AG09309 (cell line): ENCODE data around the gene SLC22A14.

ENCODE experiments used
- DNase-seq: peaks from one replicate; pipeline ENCODE4 v3.0.0-alpha.2; 2010; ENCODE audit warnings: low read depth
- H3K4me3 ChIP-seq: 2 replicates; pipeline ENCODE4 v1.5.1; 2011; ENCODE audit warnings: mild to moderate bottlenecking, low read depth, low read length, moderate library complexity; ENCODE audit not compliant: control insufficient read depth
- TF ChIP-seq, protein P1 (sequence below): IDR thresholded peaks from 2 replicates; pipeline ENCODE4 v1.5.1; 2011; ENCODE audit warnings: mild to moderate bottlenecking, low read depth, low read length, inconsistent platforms; ENCODE audit not compliant: insufficient read depth, control insufficient read depth; ENCODE audit errors: missing control alignments

The SLC22A14 gene

DNA sequence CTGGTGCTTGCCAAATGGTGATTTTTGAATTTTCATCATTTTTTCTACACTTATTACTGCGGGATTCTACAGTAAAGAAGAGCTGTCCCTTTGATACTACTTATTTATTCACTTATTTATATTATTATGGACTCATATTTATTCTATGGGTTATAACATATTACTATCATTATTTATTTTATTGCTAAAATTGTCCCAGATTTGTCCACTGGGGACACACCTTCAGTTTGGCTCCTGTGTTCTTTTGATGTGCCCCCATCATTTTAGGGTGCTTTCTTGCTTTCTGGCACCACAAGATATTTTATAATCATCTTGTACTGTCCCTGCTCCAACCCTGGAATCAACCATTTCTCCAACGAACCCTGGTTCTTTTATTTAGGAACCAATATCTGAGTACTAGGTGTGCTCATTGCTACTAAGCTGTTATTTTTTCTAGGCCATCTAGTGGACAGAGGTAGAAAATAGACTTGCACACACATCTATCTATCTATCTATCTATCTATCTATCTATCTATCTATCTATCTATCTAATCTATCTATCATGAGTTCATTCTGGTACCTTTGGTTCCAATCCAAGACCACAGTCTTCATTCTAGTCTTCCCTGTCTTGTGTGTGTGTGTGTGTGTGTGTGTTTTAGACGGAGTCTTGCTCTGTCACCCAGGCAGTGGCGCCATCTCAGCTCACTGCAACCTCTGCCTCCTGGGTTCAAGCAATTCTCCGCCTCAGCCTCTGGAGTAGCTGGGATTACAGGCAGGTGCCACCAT is 16.0 kb downstream of the SLC22A14 start:
- TF ChIP-seq, protein P1, sequence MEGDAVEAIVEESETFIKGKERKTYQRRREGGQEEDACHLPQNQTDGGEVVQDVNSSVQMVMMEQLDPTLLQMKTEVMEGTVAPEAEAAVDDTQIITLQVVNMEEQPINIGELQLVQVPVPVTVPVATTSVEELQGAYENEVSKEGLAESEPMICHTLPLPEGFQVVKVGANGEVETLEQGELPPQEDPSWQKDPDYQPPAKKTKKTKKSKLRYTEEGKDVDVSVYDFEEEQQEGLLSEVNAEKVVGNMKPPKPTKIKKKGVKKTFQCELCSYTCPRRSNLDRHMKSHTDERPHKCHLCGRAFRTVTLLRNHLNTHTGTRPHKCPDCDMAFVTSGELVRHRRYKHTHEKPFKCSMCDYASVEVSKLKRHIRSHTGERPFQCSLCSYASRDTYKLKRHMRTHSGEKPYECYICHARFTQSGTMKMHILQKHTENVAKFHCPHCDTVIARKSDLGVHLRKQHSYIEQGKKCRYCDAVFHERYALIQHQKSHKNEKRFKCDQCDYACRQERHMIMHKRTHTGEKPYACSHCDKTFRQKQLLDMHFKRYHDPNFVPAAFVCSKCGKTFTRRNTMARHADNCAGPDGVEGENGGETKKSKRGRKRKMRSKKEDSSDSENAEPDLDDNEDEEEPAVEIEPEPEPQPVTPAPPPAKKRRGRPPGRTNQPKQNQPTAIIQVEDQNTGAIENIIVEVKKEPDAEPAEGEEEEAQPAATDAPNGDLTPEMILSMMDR, result peak; percentile 45
- H3K4me3 ChIP-seq, result no peak overlapping the region
- DNase-seq, result no peak

DNA sequence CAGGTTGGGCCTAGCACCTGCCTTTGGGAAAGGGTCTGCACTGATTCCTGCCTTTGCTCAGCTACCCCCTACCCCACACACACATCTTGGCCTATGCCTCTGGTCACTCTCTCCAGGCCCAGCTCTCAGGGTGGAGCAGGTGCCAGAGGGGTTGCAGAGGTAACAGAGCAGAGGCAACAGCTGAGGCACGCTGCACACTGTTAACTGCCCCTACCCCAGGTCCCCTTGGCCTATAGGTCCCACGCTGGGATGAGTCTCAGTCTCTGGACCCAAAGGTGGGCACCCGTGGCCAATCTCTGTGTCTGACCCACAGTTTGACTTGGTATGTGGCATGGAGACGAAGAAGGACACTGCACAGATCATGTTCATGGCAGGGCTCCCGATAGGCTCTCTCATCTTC is 24.8 kb downstream of the SLC22A14 start:
- no peak overlapping the region for H3K4me3 ChIP-seq
- TF ChIP-seq, protein P1, result no peak
- no peak for DNase-seq

DNA sequence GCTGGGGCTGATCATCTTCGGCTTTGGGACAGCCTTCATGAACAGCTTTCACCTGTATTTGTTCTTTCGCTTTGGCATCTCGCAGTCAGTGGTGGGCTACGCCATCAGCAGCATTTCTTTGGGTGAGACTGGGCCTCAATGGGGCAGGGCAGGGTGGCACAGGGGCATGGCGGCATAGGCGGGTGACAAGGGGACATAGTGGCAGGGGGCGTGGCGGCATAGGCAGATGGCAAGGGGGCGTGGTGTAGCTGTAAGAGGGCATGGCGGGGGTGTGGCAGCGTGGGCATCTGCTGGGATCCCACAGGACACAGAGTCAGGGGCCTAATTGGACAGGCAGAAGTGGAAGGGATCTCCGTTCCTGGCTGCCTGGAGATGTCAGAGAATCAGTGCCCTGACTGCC is 25.5 kb downstream of the SLC22A14 start:
- no peak overlapping the region for H3K4me3 ChIP-seq
- DNase-seq, result no peak
- TF ChIP-seq, protein P1, result no peak

DNA sequence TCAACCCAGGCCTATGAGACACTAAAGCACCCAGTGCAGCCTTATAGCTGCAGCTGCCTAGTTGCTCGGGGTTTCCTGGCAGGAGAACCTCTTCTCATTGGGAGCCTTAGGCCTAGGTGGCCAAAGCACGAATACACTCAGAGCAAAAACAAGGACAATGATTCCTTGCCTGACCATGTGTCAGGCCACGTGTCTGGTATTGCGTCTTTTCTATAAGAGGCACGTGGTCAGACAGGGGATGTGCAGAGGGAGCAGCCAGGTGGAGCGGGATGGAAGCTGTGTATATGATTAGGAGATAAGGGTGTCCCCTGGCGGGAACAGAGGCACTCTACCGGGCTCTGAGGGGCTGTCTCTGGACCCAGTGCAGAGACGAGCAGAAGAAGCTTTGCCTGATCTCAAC is 26.4 kb downstream of the SLC22A14 start:
- TF ChIP-seq, protein P1, result no peak
- no peak for DNase-seq
- no peak overlapping the region for H3K4me3 ChIP-seq

DNA sequence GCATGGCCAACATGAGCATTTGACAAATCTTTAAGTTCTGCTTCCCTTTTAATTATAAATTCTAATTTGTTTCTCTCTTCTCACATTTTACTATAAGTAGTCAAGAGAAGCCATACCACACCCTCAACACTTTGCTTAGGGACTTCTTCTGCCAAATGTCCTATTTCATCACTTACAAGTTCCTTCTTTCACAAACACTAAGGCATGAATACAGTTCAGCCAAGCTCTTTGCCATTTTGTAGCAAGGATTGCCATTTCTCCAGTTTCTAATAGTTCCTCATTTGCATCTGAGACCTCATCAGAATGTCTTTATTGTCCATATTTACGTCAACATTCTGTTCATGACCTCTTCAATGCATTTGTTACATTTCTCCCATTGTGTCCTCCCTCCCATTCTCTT is 29.4 kb downstream of the SLC22A14 start:
- TF ChIP-seq, protein P1, result no peak
- DNase-seq, result no peak
- no peak overlapping the region for H3K4me3 ChIP-seq

DNA sequence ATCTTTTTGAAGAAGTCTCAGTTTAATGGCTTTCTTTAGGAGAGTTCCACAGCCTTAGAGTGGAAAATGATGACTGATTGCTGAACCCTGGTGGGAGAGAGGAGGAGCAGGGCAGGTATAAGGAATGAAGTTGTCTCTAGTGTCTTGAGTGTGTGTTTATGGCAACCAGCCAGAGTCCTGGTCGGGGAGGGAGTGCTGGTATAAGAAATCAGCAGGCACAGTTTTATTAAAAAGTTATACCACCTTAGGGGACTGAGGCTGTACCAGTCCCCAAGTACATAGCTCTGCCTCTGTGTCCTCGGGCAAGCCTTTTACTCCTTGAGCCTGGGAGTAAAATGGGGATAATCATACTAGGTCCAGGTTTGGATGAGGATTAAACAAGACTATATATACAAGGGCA is 29.8 kb downstream of the SLC22A14 start:
- no peak overlapping the region for H3K4me3 ChIP-seq
- TF ChIP-seq, protein P1, result no peak
- DNase-seq, result no peak
